ENCODE measurements around the gene SRP54. TPM values are rescaled to one million over a fixed set of nuclear protein-coding genes. Genes with fewer than 3 reads are reported as not detected.

SRP54 gene
- total and polyA plus RNA-seq, 2 of the 8 experiments (the other 6 are each of a cell fraction or from before 2014, with no cell fraction given) = 19.7 to 60.0 TPM

GRCh38 chr14:35020713-35021112 lies 37.9 kb downstream of the SRP54 start:
- Histone ChIP-seq H3K36me3 (ENCODE audit: control insufficient read depth in 2 of 4, insufficient read depth in 4 of 4, low read length in 3 of 4) (peaks cover 0 to 47% (median 20%) of the 10 kb centered on the region in 4 experiments; a peak in 5 of 8 replicates), H2AK5ac (ENCODE audit: low read depth, low read length) (no peak overlapping the region)
- POLR2A ChIA-PET (ENCODE audit: partially characterized antibody) = interaction anchor here (0.7 kb wide), 1 partner anchor 306 kb away, joined by 3 read pairs; the partner anchor contains the start of gene CFL2
- TF ChIP-seq CTCF (IDR thresholded peaks at IDR 0.05; ENCODE audit: control extremely low read depth in 1 of 3, insufficient read depth in 1 of 3, low read depth in 1 of 3, low read length in 3 of 3) = no peak

More at GRCh38 chr14:35020713-35021112, 37.9 kb downstream of the SRP54 start:
- Histone ChIP-seq H3K18ac (ENCODE audit: extremely low read depth, low read length) (no peak overlapping the region), H4K5ac (ENCODE audit: insufficient read length, low read depth, low read length) (no peak overlapping the region), H4K91ac (replicated peaks; ENCODE audit: insufficient read length, low read length) (no peak overlapping the region), H2AFZ (ENCODE audit: low read length) (no peak overlapping the region), H3K23me2 (ENCODE audit: low read depth, low read length) (no peaks in the 10 kb centered on the region), H2BK5ac (ENCODE audit: low read depth, low read length) (no peak overlapping the region), H3K4me1 (replicated peaks in 1 of 4; ENCODE audit: control insufficient read depth in 3 of 4, insufficient read depth in 4 of 4, low read length in 3 of 4) (no peaks in the 10 kb centered on the region), H3K4me2 (ENCODE audit: insufficient read depth in 1 of 2, low read depth in 2 of 2, low read length in 2 of 2) (no peak overlapping the region), H3K23ac (ENCODE audit: insufficient read length) (no peak overlapping the region), H2BK15ac (ENCODE audit: low read length) (no peak overlapping the region), H3K9ac (replicated peaks in 1 of 4; ENCODE audit: extremely low read depth in 1 of 4, low read depth in 3 of 4, low read length in 3 of 4) (no peak overlapping the region), H2BK12ac (ENCODE audit: low read depth, low read length) (no peak overlapping the region), H3K14ac (ENCODE audit: insufficient read length) (no peak overlapping the region), H3K27me3 (replicated peaks in 1 of 4; ENCODE audit: control insufficient read depth in 3 of 4, extremely low read depth in 1 of 4, insufficient read depth in 3 of 4, low read length in 3 of 4) (no peaks in the 10 kb centered on the region), H4K8ac (ENCODE audit: extremely low read depth, insufficient read depth, low read length) (no peak overlapping the region), H3K9me3 (ENCODE audit: insufficient read depth in 2 of 2, low read depth in 1 of 2, low read length in 1 of 2) (no peaks in the 10 kb centered on the region), H3K4ac (replicated peaks; ENCODE audit: insufficient read length, low read depth, low read length) (no peak overlapping the region), H3K27ac (ENCODE audit: low read depth, low read length) (no peak overlapping the region), H2BK120ac (replicated peaks; ENCODE audit: low read depth, low read length) (no peak overlapping the region), H3K79me2 (ENCODE audit: control insufficient read depth in 1 of 2, insufficient read depth in 2 of 2, low read length in 2 of 2) (no peaks in the 10 kb centered on the region), H3K4me3 (ENCODE audit: extremely low read depth in 1 of 4, insufficient read depth in 2 of 4, low read depth in 3 of 4, low read length in 4 of 4) (no peak overlapping the region), H2BK20ac (ENCODE audit: low read length) (no peak overlapping the region), H3K79me1 (ENCODE audit: low read depth, low read length) (no peaks in the 10 kb centered on the region), H3K56ac (replicated peaks; ENCODE audit: insufficient read length, low read depth, low read length) (no peak overlapping the region), H4K20me1 (replicated peaks in 1 of 2; ENCODE audit: control insufficient read depth in 1 of 2, insufficient read depth in 2 of 2, low read length in 2 of 2) (no peaks in the 10 kb centered on the region)
- FAIRE-seq (no peak), DNase-seq (ENCODE audit: low read depth in 1 of 2, low spot score in 2 of 2) (no peak)
- WGBS, 2 experiments (ENCODE audit: extremely low coverage in 1 of 2, insufficient coverage in 1 of 2, insufficient read length in 1 of 2, insufficient replicate concordance in 2 of 2, low coverage in 1 of 2, low lambda C conversion rate in 2 of 2, missing lambda C conversion rate in 1 of 2) = 95% methylated on average over 4 of the region's 4 CpGs; no CpG with 5 or more reads in 1 of the 2 experiments
- CTCF ChIA-PET (ENCODE audit: partially characterized antibody) = interaction anchor here (0.6 to 1.5 kb wide), 2 partner anchors 11 to 72 kb away, joined by 3 to 4 read pairs; no protein-coding TSS in a partner anchor

Measured in H1 (cell line).